ENCODE measurements around the gene NKX2-4.
"Not testable (repeated sequence)": the region's sequence is repeated elsewhere in the genome, so short reads cannot be mapped to it uniquely, and the experiment has no call there.

Gene NKX2-4

GRCh38 chr20:21393816-21394519 lies 3.4 kb downstream of the NKX2-4 start:
- DNase-seq (ENCODE audit: low read depth), result no peak

- no peak for DNase-seq (ENCODE audit: low read depth)
Measured at GRCh38 chr20:21393166-21393565, 4.2 kb downstream of the NKX2-4 start.

- no peak for DNase-seq (ENCODE audit: low read depth)
Measured at GRCh38 chr20:21391972-21392352, 5.4 kb downstream of the NKX2-4 start.

- DNase-seq (ENCODE audit: low read depth), result no peak
Measured at GRCh38 chr20:21391185-21391971, 5.9 kb downstream of the NKX2-4 start.

GRCh38 chr20:21390768-21391167 lies 6.6 kb downstream of the NKX2-4 start:
- no peak for DNase-seq (ENCODE audit: low read depth)

GRCh38 chr20:21389368-21389767 lies 8.0 kb downstream of the NKX2-4 start:
- DNase-seq (ENCODE audit: low read depth), result no peak

GRCh38 chr20:21388566-21388965 lies 8.8 kb downstream of the NKX2-4 start:
- no peak for DNase-seq (ENCODE audit: low read depth)

GRCh38 chr20:21387528-21387927 lies 9.8 kb downstream of the NKX2-4 start:
- DNase-seq (ENCODE audit: low read depth), result no peak

- no peak for DNase-seq (ENCODE audit: low read depth)
Measured at GRCh38 chr20:21386111-21386510, 11.2 kb downstream of the NKX2-4 start.

- DNase-seq (ENCODE audit: low read depth), result no peak
Measured at GRCh38 chr20:21384308-21384892, 12.9 kb downstream of the NKX2-4 start.

- no peak for DNase-seq (ENCODE audit: low read depth)
Measured at GRCh38 chr20:21381619-21382018, 15.7 kb downstream of the NKX2-4 start.

GRCh38 chr20:21380711-21381110 lies 16.6 kb downstream of the NKX2-4 start:
- no peak for DNase-seq (ENCODE audit: low read depth)

- DNase-seq (ENCODE audit: low read depth), result no peak
Measured at GRCh38 chr20:21378259-21378658, 19.1 kb downstream of the NKX2-4 start.

- DNase-seq (ENCODE audit: low read depth), result no peak
Measured at GRCh38 chr20:21377701-21378100, 19.6 kb downstream of the NKX2-4 start.

- DNase-seq (ENCODE audit: low read depth), result no peak
Measured at GRCh38 chr20:21376626-21377025, 20.7 kb downstream of the NKX2-4 start.

GRCh38 chr20:21373436-21373835 lies 23.9 kb downstream of the NKX2-4 start:
- DNase-seq (ENCODE audit: low read depth), result no peak

GRCh38 chr20:21372016-21372415 lies 25.3 kb downstream of the NKX2-4 start:
- DNase-seq (ENCODE audit: low read depth), result no peak

- no peak for DNase-seq (ENCODE audit: low read depth)
Measured at GRCh38 chr20:21371193-21371592, 26.1 kb downstream of the NKX2-4 start.

- no peak for DNase-seq (ENCODE audit: low read depth)
Measured at GRCh38 chr20:21368791-21369190, 28.5 kb downstream of the NKX2-4 start.

GRCh38 chr20:21366273-21366672 lies 31.1 kb downstream of the NKX2-4 start:
- not testable (repeated sequence) for DNase-seq (ENCODE audit: low read depth)

GRCh38 chr20:21365771-21366170 lies 31.6 kb downstream of the NKX2-4 start:
- DNase-seq (ENCODE audit: low read depth), result no peak

- DNase-seq (ENCODE audit: low read depth), result no peak
Measured at GRCh38 chr20:21364413-21364812, 32.9 kb downstream of the NKX2-4 start.

GRCh38 chr20:21361266-21361665 lies 36.1 kb downstream of the NKX2-4 start:
- no peak for DNase-seq (ENCODE audit: low read depth)

Data from T-helper 22 cell (primary cell).